Liver (tissue), 9 donors: ENCODE measurements around the gene CTNNA2. TPM values are rescaled to one million over a fixed set of nuclear protein-coding genes. Genes with fewer than 3 reads are reported as not detected.

ENCODE experiments used
- DNase-seq: peaks from one replicate; pipeline ENCODE4 v3.0.0-alpha.2; 2017; ENCODE audit warnings: low spot score
- H3K27ac ChIP-seq, 2 donors: one replicate each; pipeline ENCODE4 v1.7.0; 2013; ENCODE audit warnings: inconsistent platforms in 2 of 2, low read length in 2 of 2, control low read depth in 1 of 2, low read depth in 1 of 2, mild to moderate bottlenecking in 1 of 2
- H3K27me3 ChIP-seq, 4 donors: one replicate each; pipeline versions ENCODE4 v1.6.1 to v1.7.0; 2013; ENCODE audit warnings: low read length in 3 of 4, inconsistent platforms in 1 of 4, mild to moderate bottlenecking in 1 of 4, moderate library complexity in 1 of 4; ENCODE audit not compliant: control insufficient read depth in 4 of 4, insufficient read depth in 4 of 4
- H3K36me3 ChIP-seq, 4 donors: one replicate each; pipeline versions ENCODE4 v1.6.1 to v1.7.0; 2013; ENCODE audit warnings: low read length in 3 of 4, mild to moderate bottlenecking in 3 of 4, low read depth in 1 of 4, moderate library complexity in 1 of 4; ENCODE audit not compliant: control insufficient read depth in 4 of 4, insufficient read depth in 3 of 4
- H3K4me1 ChIP-seq, 4 donors: one replicate each; pipeline versions ENCODE4 v1.6.1 to v1.7.0; 2013; ENCODE audit warnings: low read length in 3 of 4, mild to moderate bottlenecking in 3 of 4, moderate library complexity in 1 of 4; ENCODE audit not compliant: control insufficient read depth in 4 of 4, insufficient read depth in 4 of 4
- H3K4me3 ChIP-seq, 3 donors: one replicate each; pipeline versions ENCODE4 v1.6.1 to v1.7.0; 2013; ENCODE audit warnings: low read length in 3 of 3, control low read depth in 1 of 3, low read depth in 1 of 3, mild to moderate bottlenecking in 1 of 3
- H3K9ac ChIP-seq, 2 donors: one replicate each; pipeline ENCODE4 v1.7.0; 2013; ENCODE audit warnings: low read length in 2 of 2, mild to moderate bottlenecking in 2 of 2, moderate library complexity in 2 of 2, control low read depth in 1 of 2, low read depth in 1 of 2
- H3K9me3 ChIP-seq, 4 donors: one replicate each; pipeline versions ENCODE4 v1.6.1 to v1.7.0; 2013; ENCODE audit warnings: low read length in 3 of 4; ENCODE audit not compliant: control insufficient read depth in 4 of 4
- EGR1 ChIP-seq, 2 donors: IDR thresholded peaks; 2 replicates each; pipeline ENCODE4 v1.6.1; 2016 to 2018; ENCODE audit warnings: antibody characterized with exemption in 2 of 2, low read depth in 2 of 2
- FOXA1 ChIP-seq: IDR thresholded peaks from 2 replicates; pipeline ENCODE4 v1.6.1; 2016; ENCODE audit warnings: antibody characterized with exemption
- FOXA2 ChIP-seq: IDR thresholded peaks from 2 replicates; pipeline ENCODE4 v1.6.1; 2016; ENCODE audit warnings: antibody characterized with exemption
- GABPA ChIP-seq, 2 donors: IDR thresholded peaks in 1 of 2; conservative IDR thresholded peaks in 1 of 2; 2 replicates each; pipeline ENCODE4 v1.6.1; 2016; ENCODE audit warnings: antibody characterized with exemption in 2 of 2, mild to moderate bottlenecking in 1 of 2, moderate library complexity in 1 of 2
- HNF4A ChIP-seq, 2 donors: conservative IDR thresholded peaks; 2 replicates each; pipeline ENCODE4 v1.6.1; 2016; ENCODE audit warnings: antibody characterized with exemption in 2 of 2, mild to moderate bottlenecking in 2 of 2
- HNF4G ChIP-seq: IDR thresholded peaks from 2 replicates; pipeline ENCODE4 v1.6.1; 2016; ENCODE audit warnings: antibody characterized with exemption
- JUND ChIP-seq, 2 donors: IDR thresholded peaks; 2 replicates each; pipeline ENCODE4 v1.6.1; 2016; ENCODE audit warnings: antibody characterized with exemption in 2 of 2
- MAX ChIP-seq: IDR thresholded peaks from 2 replicates; pipeline ENCODE4 v1.6.1; 2016; ENCODE audit warnings: antibody characterized with exemption
- NR2F2 ChIP-seq: IDR thresholded peaks from 2 replicates; pipeline ENCODE4 v1.6.1; 2016; ENCODE audit warnings: antibody characterized with exemption
- RAD21 ChIP-seq, 2 donors: IDR thresholded peaks; 2 replicates each; pipeline ENCODE4 v1.6.1; 2016; ENCODE audit warnings: antibody characterized with exemption in 2 of 2, mild to moderate bottlenecking in 2 of 2
- RXRA ChIP-seq, 2 donors: IDR thresholded peaks; 2 replicates each; pipeline ENCODE4 v1.6.1; 2017 to 2018; ENCODE audit warnings: antibody characterized with exemption in 2 of 2, mild to moderate bottlenecking in 1 of 2
- SP1 ChIP-seq: IDR thresholded peaks from 2 replicates; pipeline ENCODE4 v1.6.1; 2018; ENCODE audit warnings: antibody characterized with exemption, mild to moderate bottlenecking
- TAF1 ChIP-seq: conservative IDR thresholded peaks from 2 replicates; pipeline ENCODE4 v1.6.1; 2016; ENCODE audit warnings: antibody characterized with exemption, mild to moderate bottlenecking
- YY1 ChIP-seq: IDR thresholded peaks from 2 replicates; pipeline ENCODE4 v1.6.1; 2016; ENCODE audit warnings: antibody characterized with exemption, mild to moderate bottlenecking
- WGBS: extraction: QIAGEN DNeasy Blood & Tissue Kit; methylation state at CpG from one replicate; pipeline ENCODE4 v1.1.7; 2013; 5-methylcytosine and 5-hydroxymethylcytosine counted together
- polyA plus RNA-seq, 2 donors: library from polyadenylated mRNA; stranded (reverse) in 1 of 2; unstranded in 1 of 2; fragments of 200-250 nt in 1 of 2; fragments of >200 nt in 1 of 2; fragmentation: Nextera tagmentation in 1 of 2; extraction: Ambion mirVana in 1 of 2; gene quantifications; one replicate each; pipeline versions ENCODE4 v1.2.1 to v1.2.3, GENCODE V29; 2013 to 2015
- total RNA-seq, 2 donors: library from RNA; depleted of rRNA; stranded (reverse); fragments of >200 nt; gene quantifications; one replicate each; pipeline ENCODE4 v1.2.3, GENCODE V29; 2014
- TF ChIP-seq, protein P1 (sequence below): IDR thresholded peaks from 2 replicates; pipeline ENCODE4 v1.6.1; 2016; ENCODE audit warnings: antibody characterized with exemption, mild to moderate bottlenecking
- TF ChIP-seq, protein P2 (sequence below): fragments of 150-350 bp; IDR thresholded peaks from 2 replicates; pipeline ENCODE4 v1.5.1; 2017; ENCODE audit warnings: improper control_type of control experiment, low read depth, low read length; ENCODE audit not compliant: missing input control
- donor health status: healthy.
- donor health status: healthy.
- donor health status: healthy.
- donor health status: healthy.
- donor health status: healthy.

Gene CTNNA2
- total and polyA plus RNA-seq, 4 donors = 0.05 TPM; not detected in 3

DNA sequence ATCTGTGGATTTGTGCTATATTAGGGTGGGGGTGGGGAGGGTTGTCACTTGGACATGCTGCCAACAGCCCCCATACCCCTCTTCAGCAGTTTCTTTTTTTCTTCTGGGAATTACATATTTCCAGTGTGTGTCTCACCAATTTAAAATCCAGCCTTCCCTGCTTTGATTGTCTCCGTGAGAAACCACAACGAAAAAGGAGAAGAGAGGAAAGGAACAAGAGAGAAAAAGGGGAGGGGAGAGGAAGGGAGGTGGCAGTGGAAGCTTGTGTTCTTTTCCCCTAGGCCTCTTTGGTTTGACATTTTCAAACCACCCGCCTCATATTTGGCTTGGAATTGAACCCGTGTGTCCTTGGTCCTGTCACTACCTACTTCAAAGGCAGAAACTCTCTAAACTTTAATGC is 860 bp downstream of the CTNNA2 start:
- Histone ChIP-seq H3K4me3 (no peak overlapping the region), H3K27ac (no peak overlapping the region), H3K27me3 (peaks cover 0 to 3% (median 0%) of the 10 kb centered on the region in 4 donors), H3K36me3 (no peaks in the 10 kb centered on the region), H3K9ac (no peak overlapping the region), H3K9me3 (no peaks in the 10 kb centered on the region), H3K4me1 (peaks cover 2 to 4% (median 4%) of the 10 kb centered on the region in 4 donors)
- TF ChIP-seq MAX (no peak), NR2F2 (no peak), RAD21 (IDR thresholded peaks at IDR 0.05) (no peak), FOXA1 (no peak), RXRA (IDR thresholded peaks at IDR 0.05) (no peak), GABPA (IDR thresholded peaks at IDR 0.05 in 1 of 2, conservative IDR thresholded peaks at IDR 0.05 in 1 of 2) (no peak), JUND (IDR thresholded peaks at IDR 0.05) (no peak)
- DNase-seq = no peak
- WGBS = 36% methylated on average over 4 of the region's 4 CpGs

DNA sequence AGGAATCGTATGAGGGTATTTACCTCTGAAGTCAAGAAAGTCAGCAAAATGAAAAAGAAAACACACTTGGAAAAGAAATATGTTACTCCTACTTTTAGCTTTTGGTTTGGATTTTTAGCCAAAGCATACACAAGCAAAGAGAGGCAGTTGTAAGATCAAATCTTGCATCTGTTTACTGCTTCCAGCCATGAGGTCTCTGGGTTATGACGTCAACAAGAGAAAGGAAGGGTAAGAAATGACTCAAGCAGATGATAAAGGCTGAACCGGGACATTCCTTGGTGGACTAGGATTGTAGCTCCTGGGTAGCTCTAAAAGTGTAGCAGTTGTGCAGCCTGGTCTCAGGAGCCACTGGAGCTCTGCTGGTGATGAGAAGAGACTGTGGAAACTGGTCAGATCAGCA is 16.8 kb downstream of the CTNNA2 start:
- WGBS = 61% methylated on average over 3 of the region's 3 CpGs
- TF ChIP-seq EGR1 (IDR thresholded peaks at IDR 0.05; ENCODE audit: low read depth in 2 of 2) (no peak), FOXA2 (no peak), YY1 (no peak), MAX (no peak), RAD21 (IDR thresholded peaks at IDR 0.05) (no peak), TAF1 (no peak), HNF4A (conservative IDR thresholded peaks at IDR 0.05) (no peak), GABPA (IDR thresholded peaks at IDR 0.05 in 1 of 2, conservative IDR thresholded peaks at IDR 0.05 in 1 of 2) (no peak), SP1 (no peak), HNF4G (no peak), NR2F2 (no peak), JUND (IDR thresholded peaks at IDR 0.05) (no peak), FOXA1 (no peak)
- TF ChIP-seq, protein P1, sequence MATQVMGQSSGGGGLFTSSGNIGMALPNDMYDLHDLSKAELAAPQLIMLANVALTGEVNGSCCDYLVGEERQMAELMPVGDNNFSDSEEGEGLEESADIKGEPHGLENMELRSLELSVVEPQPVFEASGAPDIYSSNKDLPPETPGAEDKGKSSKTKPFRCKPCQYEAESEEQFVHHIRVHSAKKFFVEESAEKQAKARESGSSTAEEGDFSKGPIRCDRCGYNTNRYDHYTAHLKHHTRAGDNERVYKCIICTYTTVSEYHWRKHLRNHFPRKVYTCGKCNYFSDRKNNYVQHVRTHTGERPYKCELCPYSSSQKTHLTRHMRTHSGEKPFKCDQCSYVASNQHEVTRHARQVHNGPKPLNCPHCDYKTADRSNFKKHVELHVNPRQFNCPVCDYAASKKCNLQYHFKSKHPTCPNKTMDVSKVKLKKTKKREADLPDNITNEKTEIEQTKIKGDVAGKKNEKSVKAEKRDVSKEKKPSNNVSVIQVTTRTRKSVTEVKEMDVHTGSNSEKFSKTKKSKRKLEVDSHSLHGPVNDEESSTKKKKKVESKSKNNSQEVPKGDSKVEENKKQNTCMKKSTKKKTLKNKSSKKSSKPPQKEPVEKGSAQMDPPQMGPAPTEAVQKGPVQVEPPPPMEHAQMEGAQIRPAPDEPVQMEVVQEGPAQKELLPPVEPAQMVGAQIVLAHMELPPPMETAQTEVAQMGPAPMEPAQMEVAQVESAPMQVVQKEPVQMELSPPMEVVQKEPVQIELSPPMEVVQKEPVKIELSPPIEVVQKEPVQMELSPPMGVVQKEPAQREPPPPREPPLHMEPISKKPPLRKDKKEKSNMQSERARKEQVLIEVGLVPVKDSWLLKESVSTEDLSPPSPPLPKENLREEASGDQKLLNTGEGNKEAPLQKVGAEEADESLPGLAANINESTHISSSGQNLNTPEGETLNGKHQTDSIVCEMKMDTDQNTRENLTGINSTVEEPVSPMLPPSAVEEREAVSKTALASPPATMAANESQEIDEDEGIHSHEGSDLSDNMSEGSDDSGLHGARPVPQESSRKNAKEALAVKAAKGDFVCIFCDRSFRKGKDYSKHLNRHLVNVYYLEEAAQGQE = no peak
- TF ChIP-seq, protein P2, sequence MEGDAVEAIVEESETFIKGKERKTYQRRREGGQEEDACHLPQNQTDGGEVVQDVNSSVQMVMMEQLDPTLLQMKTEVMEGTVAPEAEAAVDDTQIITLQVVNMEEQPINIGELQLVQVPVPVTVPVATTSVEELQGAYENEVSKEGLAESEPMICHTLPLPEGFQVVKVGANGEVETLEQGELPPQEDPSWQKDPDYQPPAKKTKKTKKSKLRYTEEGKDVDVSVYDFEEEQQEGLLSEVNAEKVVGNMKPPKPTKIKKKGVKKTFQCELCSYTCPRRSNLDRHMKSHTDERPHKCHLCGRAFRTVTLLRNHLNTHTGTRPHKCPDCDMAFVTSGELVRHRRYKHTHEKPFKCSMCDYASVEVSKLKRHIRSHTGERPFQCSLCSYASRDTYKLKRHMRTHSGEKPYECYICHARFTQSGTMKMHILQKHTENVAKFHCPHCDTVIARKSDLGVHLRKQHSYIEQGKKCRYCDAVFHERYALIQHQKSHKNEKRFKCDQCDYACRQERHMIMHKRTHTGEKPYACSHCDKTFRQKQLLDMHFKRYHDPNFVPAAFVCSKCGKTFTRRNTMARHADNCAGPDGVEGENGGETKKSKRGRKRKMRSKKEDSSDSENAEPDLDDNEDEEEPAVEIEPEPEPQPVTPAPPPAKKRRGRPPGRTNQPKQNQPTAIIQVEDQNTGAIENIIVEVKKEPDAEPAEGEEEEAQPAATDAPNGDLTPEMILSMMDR = no peak

More for the DNA sequence above, 16.8 kb downstream of the CTNNA2 start:
- Histone ChIP-seq H3K9ac (no peak overlapping the region), H3K36me3 (no peaks in the 10 kb centered on the region), H3K27ac (no peak overlapping the region), H3K4me1 (no peaks in the 10 kb centered on the region), H3K9me3 (no peaks in the 10 kb centered on the region), H3K27me3 (peaks cover 0 to 3% (median 0%) of the 10 kb centered on the region in 4 donors), H3K4me3 (no peak overlapping the region)
- no peak for DNase-seq
